ENCODE results near the gene RTP1. TPM values are rescaled to one million over a fixed set of nuclear protein-coding genes. Genes with fewer than 3 reads are reported as not detected.
"Not testable (repeated sequence)": the region's sequence is repeated elsewhere in the genome, so short reads cannot be mapped to it uniquely, and the experiment has no call there.

Gene RTP1
- total RNA-seq, 4 donors from 2014 or later = not detected

GRCh38 chr3:187165144-187165543, 32.1 kb upstream of the RTP1 start:
- TF ChIP-seq POLR2A (IDR thresholded peaks at IDR 0.05) = no peak
- peak; percentile 36 to 75 (median 66) for TF ChIP-seq CTCF (IDR thresholded peaks at IDR 0.05)
- H3K4me3 ChIP-seq = no peak overlapping the region
- DNase-seq = no peak
- H3K27ac ChIP-seq = no peak overlapping the region
- no peaks in the 10 kb centered on the region for H3K36me3 ChIP-seq
- H3K4me1 ChIP-seq = peaks cover 0 to 12% (median 0%) of the 10 kb centered on the region in 3 donors
- 0% methylated on average over 3 of the region's 3 CpGs for WGBS, 2 donors
- H3K9me3 ChIP-seq = peaks cover 0 to 4% (median 0%) of the 10 kb centered on the region in 3 donors
- H3K27me3 ChIP-seq = no peaks in the 10 kb centered on the region
- intact Hi-C loops (cut with DNase I) = loop anchor here (10.0 kb wide), 1 partner anchor 320 kb away; the partner anchor contains the start of gene ADIPOQ

DNA sequence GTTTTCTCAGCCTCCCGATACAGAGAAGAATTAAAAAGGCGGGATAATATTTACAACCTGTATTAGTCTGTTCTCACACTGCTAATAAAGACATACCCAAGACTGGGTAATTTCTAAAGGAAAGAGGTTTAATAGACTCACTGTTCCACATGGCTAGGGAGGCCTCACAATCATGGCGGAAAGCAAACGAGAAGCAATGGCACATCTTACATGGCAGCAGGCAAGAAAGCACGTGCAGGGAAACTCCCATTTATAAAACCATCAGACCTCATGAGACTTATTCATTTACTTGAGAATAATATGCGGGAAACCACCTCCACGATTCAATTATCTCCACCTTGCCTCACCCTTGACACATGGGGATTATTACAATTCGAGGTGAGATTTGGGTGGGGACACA, 30.5 kb upstream of the RTP1 start:
- Histone ChIP-seq H3K27ac (no peak overlapping the region), H3K9me3 (no peaks in the 10 kb centered on the region), H3K4me1 (peaks cover 0 to 17% (median 0%) of the 10 kb centered on the region in 3 donors), H3K4me3 (no peak overlapping the region), H3K27me3 (no peaks in the 10 kb centered on the region), H3K36me3 (no peaks in the 10 kb centered on the region)
- DNase-seq = no peak
- WGBS, 2 donors = 71 to 75% methylated on average over 8 of the region's 8 CpGs
- no peak for TF ChIP-seq POLR2A (IDR thresholded peaks at IDR 0.05)
- no peak for TF ChIP-seq CTCF (IDR thresholded peaks at IDR 0.05)
- intact Hi-C loops (cut with DNase I) = loop anchor here (10.0 kb wide), 1 partner anchor 322 kb away; the partner anchor contains the start of gene ADIPOQ

DNA sequence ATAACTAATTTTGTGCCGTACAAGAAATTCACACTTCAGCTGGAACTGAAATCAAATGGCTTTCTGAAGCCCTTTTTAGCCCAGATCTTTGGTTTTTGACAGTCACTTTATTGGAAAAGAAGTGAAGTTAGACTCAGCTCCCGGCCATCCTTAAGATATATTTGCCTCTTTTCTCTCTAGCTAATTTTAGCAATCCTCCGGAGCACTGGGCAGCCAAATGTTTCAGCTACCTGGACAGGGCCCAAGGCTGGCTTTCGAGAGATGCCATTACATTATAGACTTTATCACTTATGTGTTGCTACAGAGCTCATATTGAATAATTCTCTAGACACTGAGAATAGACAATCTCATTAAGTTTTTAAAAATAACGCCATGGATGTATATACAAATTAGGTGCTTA, 29.5 kb upstream of the RTP1 start:
- no peak for DNase-seq
- WGBS, 2 donors = 69 to 78% methylated on average over 5 of the region's 5 CpGs
- H3K4me1 ChIP-seq = peaks cover 0 to 17% (median 0%) of the 10 kb centered on the region in 3 donors
- H3K4me3 ChIP-seq = no peak overlapping the region
- H3K9me3 ChIP-seq = no peaks in the 10 kb centered on the region
- H3K36me3 ChIP-seq = no peaks in the 10 kb centered on the region
- H3K27me3 ChIP-seq = no peaks in the 10 kb centered on the region
- intact Hi-C loops (cut with DNase I) = loop anchor here (10.0 kb wide), 1 partner anchor 323 kb away; the partner anchor contains the start of gene ADIPOQ
- H3K27ac ChIP-seq = no peak overlapping the region
- TF ChIP-seq POLR2A (IDR thresholded peaks at IDR 0.05) = no peak
- TF ChIP-seq CTCF (IDR thresholded peaks at IDR 0.05) = no peak

DNA sequence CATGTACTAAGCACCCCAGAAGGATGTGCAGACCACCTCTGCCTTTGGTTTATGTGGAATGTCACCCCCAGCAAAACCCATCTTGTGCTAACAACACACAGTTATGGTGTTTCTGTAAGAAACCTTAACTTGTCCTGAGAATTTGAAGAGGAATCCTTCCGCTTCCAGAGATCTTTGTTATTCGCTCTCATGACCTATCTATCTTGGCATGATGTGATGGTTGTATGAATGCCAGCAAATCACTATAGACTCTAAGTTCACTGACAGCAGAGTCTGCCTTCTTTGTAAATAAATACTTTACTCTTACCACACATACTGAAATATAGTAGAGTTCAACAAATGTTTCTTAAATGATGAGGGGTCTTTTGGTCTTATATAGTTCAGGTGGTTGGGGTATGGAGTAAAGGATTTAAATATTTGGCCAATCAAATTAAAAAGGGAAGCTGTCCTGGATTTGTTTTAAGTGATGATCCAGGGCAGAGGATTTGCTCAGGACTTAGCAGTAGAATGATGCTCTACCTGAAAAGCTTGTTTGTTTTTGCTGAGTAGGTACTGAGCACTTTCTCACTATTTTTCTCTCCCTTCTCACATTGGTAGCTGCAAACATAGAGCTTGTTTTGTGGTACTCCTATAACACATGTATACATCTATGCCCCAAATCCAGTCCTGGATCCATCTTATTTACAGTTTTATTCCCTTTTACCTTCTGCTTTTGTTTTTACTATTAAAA, 27.9 kb upstream of the RTP1 start:
- WGBS, 2 donors = 78 to 85% methylated on average over 2 of the region's 2 CpGs
- DNase-seq = no peak
- no peaks in the 10 kb centered on the region for H3K36me3 ChIP-seq
- no peak for TF ChIP-seq CTCF (IDR thresholded peaks at IDR 0.05)
- no peak for TF ChIP-seq POLR2A (IDR thresholded peaks at IDR 0.05)
- H3K27ac ChIP-seq = no peak overlapping the region
- H3K4me3 ChIP-seq = no peak overlapping the region
- no peaks in the 10 kb centered on the region for H3K27me3 ChIP-seq
- H3K9me3 ChIP-seq = no peaks in the 10 kb centered on the region
- intact Hi-C loops (cut with DNase I) = loop anchor here (10.0 kb wide), 1 partner anchor 325 kb away; the partner anchor contains the start of gene ADIPOQ
- H3K4me1 ChIP-seq = peaks cover 7 to 30% (median 10%) of the 10 kb centered on the region in 3 donors

DNA sequence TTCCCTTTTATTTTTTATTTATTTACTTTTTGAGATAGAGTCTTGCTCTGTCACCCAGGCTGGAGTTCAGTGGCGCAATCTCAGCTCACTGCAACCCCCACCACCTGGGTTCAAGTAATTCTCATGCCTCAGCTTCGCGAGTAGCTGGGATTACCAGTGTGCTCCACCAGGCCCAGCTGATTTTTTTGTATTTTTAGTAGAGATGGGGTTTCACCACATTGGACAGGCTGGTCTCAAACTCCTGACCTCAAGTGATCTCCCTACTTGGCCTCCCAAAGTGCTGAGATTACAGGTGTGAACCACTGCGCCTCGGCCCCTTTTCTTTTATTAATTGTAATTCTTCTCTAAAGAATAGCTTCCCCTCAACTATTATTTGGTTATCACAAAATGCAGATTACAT, 26.4 kb upstream of the RTP1 start:
- H3K36me3 ChIP-seq; H3K27ac ChIP-seq; H3K4me3 ChIP-seq; intact Hi-C loops (cut with DNase I); DNase-seq; H3K9me3 ChIP-seq; H3K27me3 ChIP-seq: not testable (repeated sequence)
- 83 to 95% methylated on average over 5 of the region's 5 CpGs for WGBS, 2 donors
- peaks cover 7 to 33% (median 10%) of the 10 kb centered on the region in 3 donors for H3K4me1 ChIP-seq
